ENCODE results near the gene HOXD9.

GRCh38 chr2:176124947-176125771 is 2.6 kb downstream of the HOXD9 start:
- TF ChIP-seq CTCF (IDR thresholded peaks at IDR 0.05) (no peak), POLR2A (IDR thresholded peaks at IDR 0.05) (no peak), EP300 (IDR thresholded peaks at IDR 0.05) (no peak)
